Measurements from ENCODE around the gene ITFG2.
A peak's percentile ranks its signal among the peaks of the same experiment; 100 is the strongest.

The ITFG2 gene

DNA sequence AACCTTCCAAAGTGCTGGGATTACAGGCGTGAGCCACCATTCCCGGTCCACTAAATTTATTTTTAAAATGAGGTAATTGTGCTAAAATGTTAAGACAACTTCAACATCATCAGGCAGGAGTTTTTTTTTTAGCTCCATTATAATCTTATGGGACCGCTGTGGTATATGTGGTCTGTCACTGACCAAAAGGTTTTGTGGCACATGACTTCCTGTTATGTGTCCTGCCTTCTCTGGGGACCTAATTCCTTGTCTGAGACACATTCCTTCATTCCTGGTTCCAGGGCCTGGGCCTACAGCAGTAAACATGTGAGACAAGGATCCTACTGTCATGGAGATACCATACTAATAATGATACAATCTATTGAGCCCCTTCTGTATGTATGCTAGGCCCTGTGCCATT is 39.5 kb downstream of the ITFG2 start:
- DNase-seq (ENCODE audit: extremely low spot score), result no peak

DNA sequence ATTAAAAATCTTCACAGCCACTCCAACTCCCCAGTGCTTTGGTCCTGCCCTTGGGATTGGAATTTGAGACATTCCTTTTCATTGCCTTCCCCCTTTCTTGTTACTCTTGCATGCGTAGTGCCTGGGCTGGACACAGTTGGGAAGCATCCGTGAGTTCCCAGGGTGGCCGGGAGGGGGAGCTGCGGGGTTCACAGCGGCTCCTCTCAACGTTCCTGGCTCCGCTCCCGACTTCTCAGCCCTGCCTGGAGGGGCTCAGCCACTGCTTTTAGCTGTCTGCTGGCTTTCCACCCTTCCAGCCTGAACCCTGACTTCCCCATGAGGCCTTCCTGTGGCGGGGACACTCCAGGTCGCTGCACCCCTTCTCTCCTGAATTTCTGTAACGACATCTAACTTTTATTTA is 41.2 kb downstream of the ITFG2 start:
- TF ChIP-seq, protein P1, sequence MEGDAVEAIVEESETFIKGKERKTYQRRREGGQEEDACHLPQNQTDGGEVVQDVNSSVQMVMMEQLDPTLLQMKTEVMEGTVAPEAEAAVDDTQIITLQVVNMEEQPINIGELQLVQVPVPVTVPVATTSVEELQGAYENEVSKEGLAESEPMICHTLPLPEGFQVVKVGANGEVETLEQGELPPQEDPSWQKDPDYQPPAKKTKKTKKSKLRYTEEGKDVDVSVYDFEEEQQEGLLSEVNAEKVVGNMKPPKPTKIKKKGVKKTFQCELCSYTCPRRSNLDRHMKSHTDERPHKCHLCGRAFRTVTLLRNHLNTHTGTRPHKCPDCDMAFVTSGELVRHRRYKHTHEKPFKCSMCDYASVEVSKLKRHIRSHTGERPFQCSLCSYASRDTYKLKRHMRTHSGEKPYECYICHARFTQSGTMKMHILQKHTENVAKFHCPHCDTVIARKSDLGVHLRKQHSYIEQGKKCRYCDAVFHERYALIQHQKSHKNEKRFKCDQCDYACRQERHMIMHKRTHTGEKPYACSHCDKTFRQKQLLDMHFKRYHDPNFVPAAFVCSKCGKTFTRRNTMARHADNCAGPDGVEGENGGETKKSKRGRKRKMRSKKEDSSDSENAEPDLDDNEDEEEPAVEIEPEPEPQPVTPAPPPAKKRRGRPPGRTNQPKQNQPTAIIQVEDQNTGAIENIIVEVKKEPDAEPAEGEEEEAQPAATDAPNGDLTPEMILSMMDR (IDR thresholded peaks at IDR 0.05; ENCODE audit: control extremely low read depth, extremely low read depth, low read depth, missing control alignments), result peak; percentile 72
- ChIA-PET POLR2A (no interaction called here), CTCF (interaction anchor here (0.7 to 7.5 kb wide), 23 partner anchors 9 to 419 kb away, joined by 3 to 56 read pairs (median 7); partner anchors contain the start of gene NRIP2)
- DNase-seq (ENCODE audit: extremely low spot score), result peak; percentile 75

More for the DNA sequence above, 39.5 kb downstream of the ITFG2 start:
- ChIA-PET POLR2A (no interaction called here), CTCF (interaction anchor here (1.3 to 7.5 kb wide), 5 partner anchors 12 to 191 kb away, joined by 4 to 56 read pairs (median 18); no protein-coding TSS in a partner anchor)
- TF ChIP-seq, protein P1 (IDR thresholded peaks at IDR 0.05; ENCODE audit: control extremely low read depth, extremely low read depth, low read depth, missing control alignments), result no peak

DNA sequence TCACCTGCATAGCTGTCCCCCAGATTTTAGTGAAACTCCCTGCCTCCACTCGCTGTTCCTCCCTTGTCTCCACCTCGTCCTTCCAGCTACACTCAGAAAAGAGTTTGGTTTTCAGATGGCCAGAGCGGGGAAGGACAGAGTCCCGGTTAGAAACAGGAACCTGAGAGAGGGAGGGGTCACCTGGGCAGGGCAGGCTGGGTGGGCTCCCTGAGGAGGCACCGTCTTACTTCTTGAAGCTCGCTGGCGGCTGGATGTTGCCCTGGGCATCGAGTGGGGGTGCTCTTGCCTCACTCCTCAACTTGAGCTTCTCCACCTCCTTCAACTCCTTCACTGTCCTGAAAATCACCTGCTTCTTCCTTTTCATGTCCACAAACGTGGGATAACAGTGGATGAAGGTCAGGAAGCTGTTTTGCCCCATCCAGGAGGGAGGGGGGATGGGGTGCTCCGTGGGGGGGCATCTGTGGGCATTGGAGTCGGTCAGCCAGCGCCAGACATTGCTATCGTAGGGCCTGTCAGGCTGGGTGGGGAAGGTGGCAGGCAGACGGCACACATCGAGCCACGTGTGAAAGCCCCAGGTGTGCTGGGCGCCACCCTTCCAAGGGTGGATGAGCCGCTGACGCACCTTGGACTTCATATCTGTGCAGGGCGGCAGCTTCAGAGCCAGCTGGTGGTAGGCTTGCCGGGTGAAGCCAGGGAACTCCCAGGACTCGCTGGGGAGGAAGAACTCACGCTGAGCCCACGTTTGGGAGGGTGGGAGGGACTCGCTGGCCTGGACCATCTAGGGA is 42.4 kb downstream of the ITFG2 start:
- ChIA-PET POLR2A (no interaction called here), CTCF (interaction anchor here (0.9 to 7.5 kb wide), 22 partner anchors 9 to 417 kb away, joined by 3 to 56 read pairs (median 7); partner anchors contain the start of genes NRIP2 and TULP3)
- no peak for DNase-seq (ENCODE audit: extremely low spot score)
- TF ChIP-seq, protein P1 (IDR thresholded peaks at IDR 0.05; ENCODE audit: control extremely low read depth, extremely low read depth, low read depth, missing control alignments), result no peak

DNA sequence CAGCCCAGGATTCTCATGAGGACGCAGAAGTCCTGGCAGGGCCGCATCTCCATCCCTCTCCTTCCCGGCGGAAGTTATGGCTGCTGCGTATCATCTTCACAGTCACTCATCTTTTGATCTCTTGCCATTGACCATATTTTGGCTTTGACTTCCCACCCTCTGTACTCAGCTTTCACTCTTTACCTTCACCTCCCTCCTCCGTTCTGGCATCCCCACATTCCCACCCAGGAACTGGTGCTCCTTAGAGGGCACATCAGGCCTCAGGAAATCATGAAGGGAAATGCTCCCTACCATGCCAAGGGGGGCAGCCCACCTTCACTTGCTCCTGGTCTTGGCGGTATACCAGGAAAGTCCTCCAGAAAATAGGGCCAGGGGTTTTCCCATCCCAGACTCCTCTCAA is 43.1 kb downstream of the ITFG2 start:
- CTCF ChIA-PET, result interaction anchor here (1.0 to 7.5 kb wide), 7 partner anchors 8 to 178 kb away, joined by 3 to 56 read pairs (median 11); partner anchors contain the start of genes NRIP2 and TULP3
- TF ChIP-seq, protein P1 (IDR thresholded peaks at IDR 0.05; ENCODE audit: control extremely low read depth, extremely low read depth, low read depth, missing control alignments), result no peak
- DNase-seq (ENCODE audit: extremely low spot score), result no peak
- POLR2A ChIA-PET, result no interaction called here

DNA sequence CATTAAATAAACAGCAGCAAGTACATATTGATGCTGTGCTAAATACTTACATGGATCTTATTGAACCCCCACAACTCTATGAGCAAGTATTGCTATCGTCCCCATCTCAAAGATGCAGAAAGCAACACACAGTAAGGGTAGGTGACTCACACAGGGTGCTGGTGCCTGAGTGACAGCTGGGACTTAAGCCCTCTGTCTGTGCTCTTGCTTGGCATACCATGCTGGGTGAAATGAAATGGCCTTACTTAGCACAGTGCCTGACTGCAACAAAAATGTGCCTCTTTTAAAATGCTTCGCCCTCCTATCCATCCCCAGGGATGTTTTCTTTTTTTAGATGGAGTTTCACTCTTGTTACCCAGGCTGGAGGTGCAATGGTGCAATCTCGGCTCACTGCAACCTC is 43.6 kb downstream of the ITFG2 start:
- CTCF ChIA-PET, result interaction anchor here (1.1 to 7.5 kb wide), 3 partner anchors 8 to 186 kb away, joined by 4 to 56 read pairs (median 23); no protein-coding TSS in a partner anchor
- no peak for DNase-seq (ENCODE audit: extremely low spot score)
- TF ChIP-seq, protein P1 (IDR thresholded peaks at IDR 0.05; ENCODE audit: control extremely low read depth, extremely low read depth, low read depth, missing control alignments), result no peak
- POLR2A ChIA-PET, result no interaction called here

DNA sequence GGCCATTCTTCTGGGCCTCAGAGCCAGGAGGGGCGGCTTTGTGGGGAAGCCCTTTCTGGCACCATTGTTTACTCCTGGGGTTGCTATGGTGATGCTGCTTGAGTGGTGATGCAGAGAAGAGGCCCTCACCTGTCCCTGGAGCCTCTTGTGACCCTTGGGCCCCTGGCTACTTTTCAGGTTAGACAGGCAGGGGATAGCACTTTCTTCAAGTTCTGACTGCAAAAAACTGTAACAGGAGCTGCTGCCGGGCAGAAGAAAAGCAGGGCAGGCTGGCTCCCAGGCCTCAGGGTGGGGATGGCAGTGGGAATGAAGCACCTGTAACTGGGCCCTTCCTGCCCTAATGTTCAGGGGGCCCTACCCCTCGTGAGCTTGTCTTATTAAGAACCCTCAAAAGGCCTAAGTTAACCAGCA is 44.6 kb downstream of the ITFG2 start, which contains the start of gene TEX52:
TSS of gene TEX52 (minus strand) at position 19 of the 411 bp plus-strand sequence. CDS start at position 6, 13 bp downstream.
- TF ChIP-seq, protein P1 (IDR thresholded peaks at IDR 0.05; ENCODE audit: control extremely low read depth, extremely low read depth, low read depth, missing control alignments), result no peak
- no peak for DNase-seq (ENCODE audit: extremely low spot score)
- POLR2A ChIA-PET, result no interaction called here
- CTCF ChIA-PET, result interaction anchor here (1.0 to 7.5 kb wide), 4 partner anchors 10 to 185 kb away, joined by 4 to 56 read pairs (median 4); no protein-coding TSS in a partner anchor

All from GM10248 (cell line).